Measurements from ENCODE around the gene RTN4R. TPM values are rescaled to one million over a fixed set of nuclear protein-coding genes. Genes with fewer than 3 reads are reported as not detected.
A peak's percentile ranks its signal among the peaks of the same experiment; 100 is the strongest.

RTN4R gene
- total and polyA plus RNA-seq, 2 donors (not counting 1 experiment from before 2014, with no cell fraction given): 0.99 to 2.0 TPM

- no peaks in the 10 kb centered on the region for H3K79me2 ChIP-seq (ENCODE audit: control insufficient read depth, insufficient read depth, low read length)
- H3K4me3 ChIP-seq (replicated peaks in 1 of 4; ENCODE audit: control extremely low read depth in 1 of 4, insufficient read depth in 1 of 4, low read depth in 3 of 4, low read length in 4 of 4): peak overlapping the region in 2 of 4 experiments; percentile 38 to 43
- peaks cover 10% of the 10 kb centered on the region for H3K27me3 ChIP-seq (ENCODE audit: control insufficient read depth, insufficient read depth, low read length)
- H3K27ac ChIP-seq (ENCODE audit: insufficient read depth, low read length): no peak overlapping the region
- H3K36me3 ChIP-seq (ENCODE audit: control insufficient read depth, insufficient read depth, low read length): no peaks in the 10 kb centered on the region
- H3K4me2 ChIP-seq (ENCODE audit: extremely low read depth, insufficient read depth, low read length): peak overlapping the region; percentile 80
- no peaks in the 10 kb centered on the region for H4K20me1 ChIP-seq (ENCODE audit: control insufficient read depth, extremely low read depth, insufficient read depth, low read length)
- TF ChIP-seq CTCF (conservative IDR thresholded peaks at IDR 0.05 in 1 of 2, IDR thresholded peaks at IDR 0.05 in 1 of 2; ENCODE audit: low read depth in 1 of 2, low read length in 2 of 2) (no peak), EZH2 (IDR thresholded peaks at IDR 0.05; ENCODE audit: low read length, missing control alignments) (no peak)
- H3K9me3 ChIP-seq (ENCODE audit: control insufficient read depth, insufficient read depth, low read depth, low read length): no peaks in the 10 kb centered on the region
- peaks cover 2% of the 10 kb centered on the region for H3K4me1 ChIP-seq (ENCODE audit: control insufficient read depth, extremely low read depth, insufficient read depth, low read length)
- DNase-seq (ENCODE audit: low read depth in 2 of 2): no peak
- no peak overlapping the region for H3K9ac ChIP-seq (ENCODE audit: insufficient read depth, low read length)
- peak overlapping the region; percentile 33 for H2AFZ ChIP-seq (ENCODE audit: low read length)
Observed at GRCh38 chr22:20299746-20300136, 31.6 kb upstream of the RTN4R start.

GRCh38 chr22:20298803-20299745, 31.0 kb upstream of the RTN4R start:
- DNase-seq (ENCODE audit: low read depth in 2 of 2): peak; percentile 51 to 76
- H3K9me3 ChIP-seq (ENCODE audit: control insufficient read depth, insufficient read depth, low read depth, low read length): no peaks in the 10 kb centered on the region
- no peak overlapping the region for H3K27ac ChIP-seq (ENCODE audit: insufficient read depth, low read length)
- H3K36me3 ChIP-seq (ENCODE audit: control insufficient read depth, insufficient read depth, low read length): no peaks in the 10 kb centered on the region
- TF ChIP-seq EZH2 (IDR thresholded peaks at IDR 0.05; ENCODE audit: low read length, missing control alignments) (no peak), CTCF (conservative IDR thresholded peaks at IDR 0.05 in 1 of 2, IDR thresholded peaks at IDR 0.05 in 1 of 2; ENCODE audit: low read depth in 1 of 2, low read length in 2 of 2) (no peak)
- H3K4me3 ChIP-seq (replicated peaks in 1 of 4; ENCODE audit: control extremely low read depth in 1 of 4, insufficient read depth in 1 of 4, low read depth in 3 of 4, low read length in 4 of 4): peak overlapping the region; percentile 21 to 49 (median 34)
- peaks cover 2% of the 10 kb centered on the region for H3K4me1 ChIP-seq (ENCODE audit: control insufficient read depth, extremely low read depth, insufficient read depth, low read length)
- H2AFZ ChIP-seq (ENCODE audit: low read length): no peak overlapping the region
- peak overlapping the region; percentile 87 for H3K4me2 ChIP-seq (ENCODE audit: extremely low read depth, insufficient read depth, low read length)
- no peak overlapping the region for H3K9ac ChIP-seq (ENCODE audit: insufficient read depth, low read length)
- H3K79me2 ChIP-seq (ENCODE audit: control insufficient read depth, insufficient read depth, low read length): no peaks in the 10 kb centered on the region
- no peaks in the 10 kb centered on the region for H4K20me1 ChIP-seq (ENCODE audit: control insufficient read depth, extremely low read depth, insufficient read depth, low read length)
- H3K27me3 ChIP-seq (ENCODE audit: control insufficient read depth, insufficient read depth, low read length): peaks cover 11% of the 10 kb centered on the region

- H3K27me3 ChIP-seq (ENCODE audit: control insufficient read depth, insufficient read depth, low read length): peaks cover 11% of the 10 kb centered on the region
- H3K9me3 ChIP-seq (ENCODE audit: control insufficient read depth, insufficient read depth, low read depth, low read length): no peaks in the 10 kb centered on the region
- no peaks in the 10 kb centered on the region for H3K36me3 ChIP-seq (ENCODE audit: control insufficient read depth, insufficient read depth, low read length)
- H4K20me1 ChIP-seq (ENCODE audit: control insufficient read depth, extremely low read depth, insufficient read depth, low read length): no peaks in the 10 kb centered on the region
- no peak overlapping the region for H3K9ac ChIP-seq (ENCODE audit: insufficient read depth, low read length)
- no peak overlapping the region for H3K4me2 ChIP-seq (ENCODE audit: extremely low read depth, insufficient read depth, low read length)
- H3K79me2 ChIP-seq (ENCODE audit: control insufficient read depth, insufficient read depth, low read length): no peaks in the 10 kb centered on the region
- no peak overlapping the region for H3K27ac ChIP-seq (ENCODE audit: insufficient read depth, low read length)
- no peak for DNase-seq (ENCODE audit: low read depth in 2 of 2)
- peaks cover 2% of the 10 kb centered on the region for H3K4me1 ChIP-seq (ENCODE audit: control insufficient read depth, extremely low read depth, insufficient read depth, low read length)
- no peak overlapping the region for H2AFZ ChIP-seq (ENCODE audit: low read length)
- H3K4me3 ChIP-seq (replicated peaks in 1 of 4; ENCODE audit: control extremely low read depth in 1 of 4, insufficient read depth in 1 of 4, low read depth in 3 of 4, low read length in 4 of 4): no peak overlapping the region
- TF ChIP-seq CTCF (conservative IDR thresholded peaks at IDR 0.05 in 1 of 2, IDR thresholded peaks at IDR 0.05 in 1 of 2; ENCODE audit: low read depth in 1 of 2, low read length in 2 of 2): no peak
- TF ChIP-seq EZH2 (IDR thresholded peaks at IDR 0.05; ENCODE audit: low read length, missing control alignments): no peak
Observed at GRCh38 chr22:20298110-20298802, 30.1 kb upstream of the RTN4R start.

All from fibroblast of lung (primary cell).